ENCODE measurements around the gene SUPT7L.

GRCh38 chr2:27627963-27628766 is 35.2 kb downstream of the SUPT7L start:
- TF ChIP-seq SP1 (IDR thresholded peaks at IDR 0.05), result no peak
- TF ChIP-seq CTCF (IDR thresholded peaks at IDR 0.05; ENCODE audit: low read depth, low read length, missing input control), result no peak
- no peak for TF ChIP-seq REST (IDR thresholded peaks at IDR 0.05)
- TF ChIP-seq GABPA (IDR thresholded peaks at IDR 0.05 in 1 of 2, conservative IDR thresholded peaks at IDR 0.05 in 1 of 2), result no peak
- TF ChIP-seq YY1 (IDR thresholded peaks at IDR 0.05), result no peak
- no peak for TF ChIP-seq EGR1 (IDR thresholded peaks at IDR 0.05; ENCODE audit: low read depth in 2 of 2)
- TF ChIP-seq RAD21 (IDR thresholded peaks at IDR 0.05), result no peak
